Right lobe of liver (tissue), 4 donors: ENCODE results near the gene CPB1.

Experiments
- POLR2A ChIP-seq: fragments of 450-650 bp; IDR thresholded peaks from one replicate; pipeline ENCODE4 v1.6.1; 2017; ENCODE audit warnings: antibody characterized with exemption, mild to moderate bottlenecking
- TF ChIP-seq, protein P1 (sequence below), 4 donors: fragments of 200-600 bp in 3 of 4; fragments of 450-650 bp in 1 of 4; IDR thresholded peaks; one replicate each; pipeline versions ENCODE4 v1.5.1 to v1.8.0; 2016 to 2022; ENCODE audit warnings: antibody characterized with exemption in 4 of 4, mild to moderate bottlenecking in 2 of 4
- donor health status: DM: no; HTN: no; CAD: no.
- donor health status: DM: no; HTN: no; CAD: no.
- donor health status: DM: no; HTN: yes; CAD: no.

DNA sequence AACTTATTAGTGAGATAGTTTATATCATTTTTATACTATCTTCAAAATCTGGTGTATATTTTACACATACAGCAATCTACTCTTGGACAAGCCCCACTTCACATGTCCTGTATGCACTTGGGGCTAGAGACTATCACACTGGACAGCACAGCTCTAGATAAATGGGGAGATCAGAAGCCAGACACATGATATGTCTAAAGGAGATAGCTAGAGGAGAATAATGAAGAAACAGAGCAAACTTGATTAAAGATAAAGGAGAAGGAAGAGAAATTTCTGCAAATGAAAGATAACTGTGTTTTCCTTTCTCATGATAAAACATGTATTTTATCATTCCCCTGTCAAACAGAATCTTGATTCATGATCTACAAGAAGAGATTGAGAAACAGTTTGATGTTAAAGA, 50.5 kb downstream of the CPB1 start:
- TF ChIP-seq, protein P1, sequence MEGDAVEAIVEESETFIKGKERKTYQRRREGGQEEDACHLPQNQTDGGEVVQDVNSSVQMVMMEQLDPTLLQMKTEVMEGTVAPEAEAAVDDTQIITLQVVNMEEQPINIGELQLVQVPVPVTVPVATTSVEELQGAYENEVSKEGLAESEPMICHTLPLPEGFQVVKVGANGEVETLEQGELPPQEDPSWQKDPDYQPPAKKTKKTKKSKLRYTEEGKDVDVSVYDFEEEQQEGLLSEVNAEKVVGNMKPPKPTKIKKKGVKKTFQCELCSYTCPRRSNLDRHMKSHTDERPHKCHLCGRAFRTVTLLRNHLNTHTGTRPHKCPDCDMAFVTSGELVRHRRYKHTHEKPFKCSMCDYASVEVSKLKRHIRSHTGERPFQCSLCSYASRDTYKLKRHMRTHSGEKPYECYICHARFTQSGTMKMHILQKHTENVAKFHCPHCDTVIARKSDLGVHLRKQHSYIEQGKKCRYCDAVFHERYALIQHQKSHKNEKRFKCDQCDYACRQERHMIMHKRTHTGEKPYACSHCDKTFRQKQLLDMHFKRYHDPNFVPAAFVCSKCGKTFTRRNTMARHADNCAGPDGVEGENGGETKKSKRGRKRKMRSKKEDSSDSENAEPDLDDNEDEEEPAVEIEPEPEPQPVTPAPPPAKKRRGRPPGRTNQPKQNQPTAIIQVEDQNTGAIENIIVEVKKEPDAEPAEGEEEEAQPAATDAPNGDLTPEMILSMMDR (IDR thresholded peaks at IDR 0.05) = no peak
- TF ChIP-seq POLR2A = no peak
